PC-3 (cell line): ENCODE measurements around the gene KRT6C.
"Not testable (repeated sequence)": the region's sequence is repeated elsewhere in the genome, so short reads cannot be mapped to it uniquely, and the experiment has no call there.

Experiments used
- CTCF ChIP-seq: fragments of 300-600 bp; sonication (generic); conservative IDR thresholded peaks from 2 replicates; pipeline ENCODE4 v1.5.1; 2017; ENCODE audit warnings: antibody characterized with exemption, low read depth, mild to moderate bottlenecking, low read length
- EZH2 ChIP-seq: fragments of 300-600 bp; sonication (generic); IDR thresholded peaks from one replicate; pipeline ENCODE4 v1.6.1; 2017; ENCODE audit warnings: antibody characterized with exemption, mild to moderate bottlenecking, low read length; ENCODE audit not compliant: unreplicated experiment
- EZH2phosphoT487 ChIP-seq: fragments of 300-600 bp; sonication (generic); IDR thresholded peaks from 2 replicates; pipeline ENCODE4 v1.6.1; 2018; ENCODE audit warnings: mild to moderate bottlenecking, antibody characterized with exemption, low read length, borderline replicate concordance

- not testable (repeated sequence) for TF ChIP-seq CTCF, EZH2, EZH2phosphoT487
These were observed 26.4 kb downstream of the KRT6C start for GRCh38 chr12:52447196-52447595.
